Heart left ventricle (tissue), 16 donors: ENCODE results near the gene TMEM222. TPM values are rescaled to one million over a fixed set of nuclear protein-coding genes. Genes with fewer than 3 reads are reported as not detected.

ENCODE experiments used
- ATAC-seq, 4 donors: fragments of 200-7000 bp; cut with Tn5 transposase; one replicate each; pipeline ENCODE4 v1.9.1; 2020 to 2022; ENCODE audit warnings: moderate library complexity in 4 of 4, mild to moderate bottlenecking in 3 of 4, moderate number of reproducible peaks in 1 of 4
- DNase-seq, 5 donors: peaks; one replicate each; pipeline ENCODE4 v3.0.0-alpha.2; 2020
- H3K27ac ChIP-seq, 12 donors: fragments of 200-600 bp; sonication (generic) in 4 of 12; one replicate each; pipeline versions ENCODE4 v1.5.0 to v1.8.0; 2016 to 2022; ENCODE audit warnings: mild to moderate bottlenecking in 2 of 12
- H3K27me3 ChIP-seq, 9 donors: fragments of 200-600 bp; sonication (generic) in 2 of 9; one replicate each; pipeline versions ENCODE4 v1.5.1 to v1.8.0; 2016 to 2022; ENCODE audit warnings: mild to moderate bottlenecking in 3 of 9
- H3K36me3 ChIP-seq, 9 donors: fragments of 200-600 bp; sonication (generic) in 2 of 9; one replicate each; pipeline versions ENCODE4 v1.5.0 to v1.8.0; 2018 to 2022; ENCODE audit warnings: mild to moderate bottlenecking in 2 of 9
- H3K4me1 ChIP-seq, 12 donors: fragments of 200-600 bp; sonication (generic) in 4 of 12; one replicate each; pipeline versions ENCODE4 v1.5.0 to v1.8.0; 2016 to 2022; ENCODE audit warnings: mild to moderate bottlenecking in 3 of 12
- H3K4me3 ChIP-seq, 12 donors: fragments of 200-600 bp; sonication (generic) in 4 of 12; one replicate each; pipeline versions ENCODE4 v1.5.0 to v1.8.0; 2017 to 2022; ENCODE audit warnings: mild to moderate bottlenecking in 9 of 12, moderate library complexity in 4 of 12
- H3K9me3 ChIP-seq, 12 donors: fragments of 200-600 bp; sonication (generic) in 4 of 12; one replicate each; pipeline versions ENCODE4 v1.5.0 to v1.8.0; 2016 to 2022; ENCODE audit warnings: mild to moderate bottlenecking in 1 of 12
- POLR2A ChIP-seq, 2 donors: fragments of 450-650 bp; IDR thresholded peaks; one replicate each; pipeline ENCODE4 v1.6.1; 2017; ENCODE audit warnings: antibody characterized with exemption in 2 of 2, mild to moderate bottlenecking in 2 of 2, moderate library complexity in 2 of 2
- WGBS, 4 donors: extraction: QIAGEN DNeasy Blood & Tissue Kit in 2 of 4; methylation state at CpG; one replicate each; pipeline versions ENCODE4 v1.1.5 to v1.1.7; 2013 to 2018; 5-methylcytosine and 5-hydroxymethylcytosine counted together
- intact Hi-C, 10 donors: fragments of 100-400 bp; cut with DNase I; formaldehyde crosslinking; loops; one replicate each; pipeline versions ENCODE4 v1.11.1 to v1.14.2; 2022
- polyA plus RNA-seq, 2 donors: library from polyadenylated mRNA; stranded (reverse); fragments of 200-250 nt; gene quantifications; one replicate each; pipeline ENCODE4 v1.2.3, GENCODE V29; 2013
- total RNA-seq, 9 donors: library from RNA; depleted of rRNA in 2 of 9; stranded (reverse); fragments of >200 nt in 2 of 9; fragmentation: NEBNext Ultra II Directional in 3 of 9; extraction: Animal tissue kit (Norgen Biotek cat#: 25700) in 3 of 9; gene quantifications; one replicate each; pipeline versions ENCODE4 v1.1.0 to v1.2.4, GENCODE V29; 2016 to 2023
- TF ChIP-seq, protein P1 (sequence below), 12 donors: fragments of 200-600 bp; sonication (generic) in 4 of 12; IDR thresholded peaks; one replicate each; pipeline versions ENCODE4 v1.5.0 to v1.8.0; 2018 to 2022; ENCODE audit warnings: antibody characterized with exemption in 12 of 12, mild to moderate bottlenecking in 5 of 12
- donor health status: ischemic (EF 13 %, LVEDD 7.1; RV severe dilation, severe dysfunction).
- donor health status: healthy with polysubstance abuse.
- donor health status: DM: no; HTN: yes; CAD: no.
- donor health status: DM: no; HTN: no; CAD: no.
- donor health status: ischemic (EF 25% LVEDD 6.9; RV normal size, moderate dysfunction).
- donor health status: ischemic (EF 25% LVEDD 5.7; RV mildly dilated, moderate dysfunction).
- donor health status: healthy.
- donor health status: DM: yes; HTN: yes; CAD: no.
- donor health status: ischemic (EF 35%, LVEDD 5.7; RV mildly dilated, moderate dysfunction).
- donor health status: nonischemic (EF 11% LVEDD 7.7; RV severe dilation, severe dysfunction).
- donor health status: DM: yes; HTN: yes; CAD: no.
- donor health status: PGD.
- donor health status: ischemic (EF 29% LVEDD 5.4; RV normal size, mild dysfunction).
- donor health status: nonischemic (EF 23%, LVEDD 6.1; RV moderate dilation, normal function).

Gene TMEM222
- total and polyA plus RNA-seq, 11 donors = 18.1 to 49.3 (median 26.2) TPM

DNA sequence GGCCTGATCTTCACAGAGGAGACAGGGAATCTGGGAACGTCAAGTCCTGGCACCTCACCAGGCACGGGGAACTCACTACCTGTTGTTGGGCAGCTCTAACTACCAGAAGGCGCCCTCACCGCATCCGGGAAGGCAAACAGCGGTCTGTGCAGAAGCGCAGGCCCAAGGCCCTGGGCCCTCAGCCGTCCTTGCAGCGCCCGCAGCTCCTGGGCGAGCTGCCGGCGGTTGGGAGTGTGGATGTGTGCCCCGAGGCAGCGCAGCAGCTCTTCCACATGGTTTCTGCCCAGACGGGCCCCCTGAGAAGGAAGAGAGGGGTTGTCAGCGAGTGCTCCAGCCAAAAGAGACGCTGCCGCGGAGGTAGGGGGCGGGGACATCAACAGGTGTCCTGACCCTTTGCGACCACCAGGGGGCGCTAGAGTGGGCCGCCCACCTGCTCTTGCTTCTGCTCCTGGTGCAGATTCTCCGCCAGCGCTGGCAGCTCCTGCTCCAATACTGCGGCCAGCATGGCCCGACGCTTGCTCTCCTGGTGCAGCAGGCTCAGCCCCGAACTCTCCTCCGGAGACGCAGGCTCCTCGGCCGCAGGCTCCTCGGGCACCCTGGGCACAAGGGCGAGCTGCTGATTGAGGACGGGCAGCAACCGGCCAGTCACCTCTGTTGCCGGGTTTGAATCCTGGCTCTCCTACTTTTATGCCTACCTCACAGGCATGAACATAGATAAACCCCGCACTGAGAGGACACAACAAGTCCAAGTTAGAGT lies 35.5 kb downstream of the TMEM222 start:
- H3K27me3 ChIP-seq = no peaks in the 10 kb centered on the region
- intact Hi-C loops = loop anchor here in 9 of 10 donors (2.0 to 10.0 kb wide), 4 partner anchors 31 to 57 kb away; partner anchors contain the start of gene GPR3 (in 8 of the 9)
- ATAC-seq (peak; percentile 28 to 83 (median 62)), DNase-seq (peak; percentile 70 to 88 (median 80))
- H3K27ac ChIP-seq = peak overlapping the region in 1 of 12 donors; percentile 9
- H3K4me1 ChIP-seq = peaks cover 0 to 27% (median 6%) of the 10 kb centered on the region in 12 donors
- peak overlapping the region in 2 of 12 donors; percentile 11 to 42 for H3K4me3 ChIP-seq
- 37 to 49% (median 46%) methylated on average over 21 to 40 of the region's 40 CpGs for WGBS, 4 donors
- TF ChIP-seq, protein P1, sequence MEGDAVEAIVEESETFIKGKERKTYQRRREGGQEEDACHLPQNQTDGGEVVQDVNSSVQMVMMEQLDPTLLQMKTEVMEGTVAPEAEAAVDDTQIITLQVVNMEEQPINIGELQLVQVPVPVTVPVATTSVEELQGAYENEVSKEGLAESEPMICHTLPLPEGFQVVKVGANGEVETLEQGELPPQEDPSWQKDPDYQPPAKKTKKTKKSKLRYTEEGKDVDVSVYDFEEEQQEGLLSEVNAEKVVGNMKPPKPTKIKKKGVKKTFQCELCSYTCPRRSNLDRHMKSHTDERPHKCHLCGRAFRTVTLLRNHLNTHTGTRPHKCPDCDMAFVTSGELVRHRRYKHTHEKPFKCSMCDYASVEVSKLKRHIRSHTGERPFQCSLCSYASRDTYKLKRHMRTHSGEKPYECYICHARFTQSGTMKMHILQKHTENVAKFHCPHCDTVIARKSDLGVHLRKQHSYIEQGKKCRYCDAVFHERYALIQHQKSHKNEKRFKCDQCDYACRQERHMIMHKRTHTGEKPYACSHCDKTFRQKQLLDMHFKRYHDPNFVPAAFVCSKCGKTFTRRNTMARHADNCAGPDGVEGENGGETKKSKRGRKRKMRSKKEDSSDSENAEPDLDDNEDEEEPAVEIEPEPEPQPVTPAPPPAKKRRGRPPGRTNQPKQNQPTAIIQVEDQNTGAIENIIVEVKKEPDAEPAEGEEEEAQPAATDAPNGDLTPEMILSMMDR (IDR thresholded peaks at IDR 0.05) = peak; percentile 94 to 100 (median 98)
- TF ChIP-seq POLR2A (IDR thresholded peaks at IDR 0.05) = no peak
- no peaks in the 10 kb centered on the region for H3K9me3 ChIP-seq
- peaks cover 0 to 93% (median 85%) of the 10 kb centered on the region in 9 donors for H3K36me3 ChIP-seq

DNA sequence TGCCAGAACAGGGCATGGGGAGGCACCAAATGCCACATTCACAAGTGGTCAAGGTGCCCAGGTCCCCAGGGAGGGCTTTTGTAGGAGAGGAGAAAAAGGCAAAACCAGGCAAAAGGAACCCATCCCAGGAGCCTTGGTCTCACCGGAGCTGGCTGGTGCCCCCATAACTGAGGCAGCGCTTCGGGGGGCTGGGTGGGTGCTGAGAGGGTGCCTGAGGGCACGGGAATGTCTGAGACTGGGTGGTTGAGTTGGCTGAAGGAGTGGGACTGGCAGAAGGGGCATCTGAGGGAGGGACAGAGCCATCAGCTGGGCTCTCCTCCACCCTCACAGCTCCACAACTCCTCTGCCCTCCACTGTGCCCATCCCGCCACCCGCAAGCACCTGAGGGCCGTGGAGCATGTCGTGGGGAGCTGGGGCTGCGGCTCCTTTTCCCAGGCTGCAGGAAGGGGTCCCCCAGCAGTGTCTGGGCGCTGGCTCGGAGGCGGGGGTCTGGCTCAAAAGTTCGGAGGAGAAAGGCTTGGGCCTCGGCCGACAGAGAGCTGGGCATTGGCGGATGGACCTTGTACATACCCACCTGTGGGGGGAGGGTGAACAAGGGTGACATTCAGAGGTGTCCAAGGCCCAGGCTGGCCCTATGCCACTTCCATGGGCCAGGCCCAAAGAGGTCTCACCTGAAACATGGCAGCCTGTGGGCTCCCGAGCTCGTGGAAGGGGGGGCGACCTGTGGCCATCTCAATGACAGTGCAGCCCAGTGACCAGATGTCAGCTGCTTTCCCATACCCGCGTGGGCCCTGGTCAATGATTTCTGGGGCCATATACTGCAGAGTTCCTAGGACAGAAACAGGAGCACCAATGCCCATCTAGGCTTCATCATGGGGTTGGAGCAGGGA lies 36.3 kb downstream of the TMEM222 start:
- Histone ChIP-seq H3K27me3 (no peaks in the 10 kb centered on the region), H3K36me3 (peaks cover 0 to 98% (median 89%) of the 10 kb centered on the region in 9 donors), H3K4me1 (peaks cover 0 to 27% (median 6%) of the 10 kb centered on the region in 12 donors), H3K27ac (no peak overlapping the region), H3K9me3 (no peaks in the 10 kb centered on the region), H3K4me3 (no peak overlapping the region)
- 95 to 98% (median 96%) methylated on average over 16 to 21 of the region's 21 CpGs for WGBS, 4 donors
- DNase-seq = no peak
- no peak for ATAC-seq
- TF ChIP-seq, protein P1 (IDR thresholded peaks at IDR 0.05) = no peak
- no peak for TF ChIP-seq POLR2A (IDR thresholded peaks at IDR 0.05)
- intact Hi-C loops = loop anchor here in 8 of 10 donors (5.0 to 10.0 kb wide), 2 partner anchors 34 to 53 kb away; partner anchors contain the start of gene GPR3 (in 8 of the 8)

GRCh38 chr1:27358928-27359313 lies 37.0 kb downstream of the TMEM222 start:
- ATAC-seq (no peak), DNase-seq (no peak)
- Histone ChIP-seq H3K36me3 (peaks cover 0 to 98% (median 89%) of the 10 kb centered on the region in 9 donors), H3K4me3 (no peak overlapping the region), H3K9me3 (no peaks in the 10 kb centered on the region), H3K4me1 (peaks cover 0 to 32% (median 6%) of the 10 kb centered on the region in 12 donors), H3K27me3 (no peaks in the 10 kb centered on the region), H3K27ac (no peak overlapping the region)
- 94 to 98% (median 96%) methylated on average over 5 of the region's 5 CpGs for WGBS, 4 donors
- no peak for TF ChIP-seq POLR2A (IDR thresholded peaks at IDR 0.05)
- TF ChIP-seq, protein P1 (IDR thresholded peaks at IDR 0.05) = no peak
- intact Hi-C loops = loop anchor here in 8 of 10 donors (5.0 to 10.0 kb wide), 2 partner anchors 33 to 54 kb away; partner anchors contain the start of gene GPR3 (in 8 of the 8)
